Heart left ventricle (tissue), 13 donors: ENCODE results near the gene HSFX3.
"Not testable (repeated sequence)": the region's sequence is repeated elsewhere in the genome, so short reads cannot be mapped to it uniquely, and the experiment has no call there.

Experiments used
- CTCF ChIP-seq, 12 donors: fragments of 200-600 bp; sonication (generic) in 4 of 12; IDR thresholded peaks; one replicate each; pipeline versions ENCODE4 v1.5.0 to v1.8.0; 2018 to 2022; ENCODE audit warnings: antibody characterized with exemption in 12 of 12, mild to moderate bottlenecking in 5 of 12
- POLR2A ChIP-seq, 2 donors: fragments of 450-650 bp; IDR thresholded peaks; one replicate each; pipeline ENCODE4 v1.6.1; 2017; ENCODE audit warnings: antibody characterized with exemption in 2 of 2, mild to moderate bottlenecking in 2 of 2, moderate library complexity in 2 of 2
- donor health status: ischemic (EF 13 %, LVEDD 7.1; RV severe dilation, severe dysfunction).
- donor health status: DM: no; HTN: yes; CAD: no.
- donor health status: DM: no; HTN: no; CAD: no.
- donor health status: ischemic (EF 25% LVEDD 6.9; RV normal size, moderate dysfunction).
- donor health status: ischemic (EF 25% LVEDD 5.7; RV mildly dilated, moderate dysfunction).
- donor health status: ischemic (EF 35%, LVEDD 5.7; RV mildly dilated, moderate dysfunction).
- donor health status: nonischemic (EF 11% LVEDD 7.7; RV severe dilation, severe dysfunction).
- donor health status: DM: yes; HTN: yes; CAD: no.
- donor health status: PGD.
- donor health status: ischemic (EF 29% LVEDD 5.4; RV normal size, mild dysfunction).
- donor health status: nonischemic (EF 23%, LVEDD 6.1; RV moderate dilation, normal function).

DNA sequence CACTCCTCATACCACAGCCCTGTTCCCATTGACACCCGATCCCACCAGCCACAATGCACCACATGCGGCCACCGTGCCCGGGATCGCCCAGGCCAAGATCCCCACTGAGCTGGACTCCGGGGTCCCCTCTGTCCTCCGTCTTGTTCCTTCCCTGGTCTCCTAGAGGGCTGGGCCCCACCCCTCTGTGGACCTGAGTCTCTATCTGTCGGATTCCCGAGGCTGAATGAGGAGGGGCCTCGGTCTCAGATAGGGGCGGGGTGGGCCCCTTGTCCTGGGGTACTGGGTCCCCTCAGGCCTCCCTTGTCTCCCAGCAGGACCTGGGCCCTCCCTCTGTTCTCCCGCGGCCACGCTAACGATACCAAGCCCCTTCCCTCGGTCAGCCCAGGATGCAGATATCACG is 35.9 kb upstream of the HSFX3 start:
- TF ChIP-seq POLR2A, CTCF (IDR thresholded peaks at IDR 0.05): not testable (repeated sequence)
